ENCODE results near the gene ENTHD1. TPM values are rescaled to one million over a fixed set of nuclear protein-coding genes. Genes with fewer than 3 reads are reported as not detected.
A peak's percentile ranks its signal among the peaks of the same experiment; 100 is the strongest.

The ENTHD1 gene
- total and polyA plus RNA-seq, 8 donors = not detected

GRCh38 chr22:39809772-39810557 lies 83.6 kb downstream of the ENTHD1 start:
- TF ChIP-seq CTCF (IDR thresholded peaks at IDR 0.05) (no peak), POLR2AphosphoS5 (IDR thresholded peaks at IDR 0.05) (no peak), POLR2A (IDR thresholded peaks at IDR 0.05) (no peak), EP300 (IDR thresholded peaks at IDR 0.05) (no peak)
- no peaks in the 10 kb centered on the region for H3K4me1 ChIP-seq
- no peaks in the 10 kb centered on the region for H3K9me3 ChIP-seq
- no peak overlapping the region for H3K27ac ChIP-seq
- H3K36me3 ChIP-seq = no peaks in the 10 kb centered on the region
- WGBS, 5 donors = 65 to 79% (median 71%) methylated on average over 4 of the region's 4 CpGs
- no peak for DNase-seq
- no peak overlapping the region for H3K4me3 ChIP-seq
- intact Hi-C loops (cut with DNase I; ENCODE audit: low total_unique reads) = no loop called here
- H3K27me3 ChIP-seq = peaks cover 0 to 49% (median 3%) of the 10 kb centered on the region in 3 donors

- no peak overlapping the region for H3K4me3 ChIP-seq
- 26 to 33% (median 30%) methylated on average over 3 of the region's 3 CpGs for WGBS, 5 donors
- no peaks in the 10 kb centered on the region for H3K4me1 ChIP-seq
- no peak overlapping the region for H3K27ac ChIP-seq
- DNase-seq = peak in 1 of 2 donors; percentile 10
- H3K27me3 ChIP-seq = peaks cover 0 to 66% (median 3%) of the 10 kb centered on the region in 3 donors
- H3K36me3 ChIP-seq = no peaks in the 10 kb centered on the region
- intact Hi-C loops (cut with DNase I; ENCODE audit: low total_unique reads) = no loop called here
- no peaks in the 10 kb centered on the region for H3K9me3 ChIP-seq
- TF ChIP-seq CTCF (IDR thresholded peaks at IDR 0.05) = no peak
- TF ChIP-seq POLR2A (IDR thresholded peaks at IDR 0.05) = no peak
Observed at GRCh38 chr22:39808081-39808480, 85.5 kb downstream of the ENTHD1 start.

- H3K27me3 ChIP-seq = peaks cover 0 to 56% (median 0%) of the 10 kb centered on the region in 3 donors
- peaks cover 0 to 3% (median 0%) of the 10 kb centered on the region in 4 donors for H3K4me1 ChIP-seq
- H3K9me3 ChIP-seq = no peaks in the 10 kb centered on the region
- no peak overlapping the region for H3K4me3 ChIP-seq
- H3K36me3 ChIP-seq = no peaks in the 10 kb centered on the region
- DNase-seq = no peak
- WGBS, 5 donors = 47 to 59% (median 51%) methylated on average over 2 of the region's 2 CpGs
- no peak for TF ChIP-seq POLR2A (IDR thresholded peaks at IDR 0.05)
- intact Hi-C loops (cut with DNase I; ENCODE audit: low total_unique reads) = no loop called here
- H3K27ac ChIP-seq = no peak overlapping the region
Observed at GRCh38 chr22:39806109-39806508, 87.5 kb downstream of the ENTHD1 start.

- TF ChIP-seq POLR2A (IDR thresholded peaks at IDR 0.05) = no peak
- TF ChIP-seq POLR2AphosphoS5 (IDR thresholded peaks at IDR 0.05) = no peak
- TF ChIP-seq EP300 (IDR thresholded peaks at IDR 0.05) = no peak
- no peak for TF ChIP-seq CTCF (IDR thresholded peaks at IDR 0.05)
- intact Hi-C loops (cut with DNase I; ENCODE audit: low total_unique reads) = no loop called here
- Histone ChIP-seq H3K27ac (no peak overlapping the region), H3K36me3 (no peaks in the 10 kb centered on the region), H3K9me3 (no peaks in the 10 kb centered on the region), H3K27me3 (peaks cover 0 to 49% (median 0%) of the 10 kb centered on the region in 3 donors), H3K4me1 (peaks cover 0 to 5% (median 0%) of the 10 kb centered on the region in 4 donors), H3K4me3 (no peak overlapping the region)
- WGBS, 5 donors = 87 to 89% (median 89%) methylated on average over 5 of the region's 5 CpGs
- DNase-seq = no peak
Observed at GRCh38 chr22:39805117-39805516, 88.4 kb downstream of the ENTHD1 start.

- TF ChIP-seq EP300 (IDR thresholded peaks at IDR 0.05) (no peak), POLR2A (IDR thresholded peaks at IDR 0.05) (no peak), POLR2AphosphoS5 (IDR thresholded peaks at IDR 0.05) (no peak), CTCF (IDR thresholded peaks at IDR 0.05) (no peak)
- 81 to 91% (median 86%) methylated on average over 4 of the region's 4 CpGs for WGBS, 5 donors
- H3K9me3 ChIP-seq = peaks cover 0 to 16% (median 15%) of the 10 kb centered on the region in 4 donors
- no peak overlapping the region for H3K4me3 ChIP-seq
- H3K4me1 ChIP-seq = peaks cover 0 to 5% (median 0%) of the 10 kb centered on the region in 4 donors
- no peak for DNase-seq
- intact Hi-C loops (cut with DNase I; ENCODE audit: low total_unique reads) = no loop called here
- H3K27ac ChIP-seq = no peak overlapping the region
- peaks cover 0 to 49% (median 0%) of the 10 kb centered on the region in 3 donors for H3K27me3 ChIP-seq
- no peaks in the 10 kb centered on the region for H3K36me3 ChIP-seq
Observed at GRCh38 chr22:39802682-39803081, 90.9 kb downstream of the ENTHD1 start.

Measured in stomach (tissue), 9 donors.